Astrocyte of the spinal cord (primary cell): ENCODE measurements around the gene PAK1.

ENCODE experiments used
- DNase-seq: peaks from one replicate; pipeline ENCODE4 v3.0.0; 2011; ENCODE audit warnings: low read depth, low spot score
- H3K4me3 ChIP-seq: 2 replicates; pipeline ENCODE4 v1.5.1; 2011; ENCODE audit warnings: low read depth, mild to moderate bottlenecking, low read length, moderate library complexity
- in situ Hi-C: cut with HindIII; loops from 2 replicates; pipeline ENCODE4 v1.10.0; 2017; ENCODE audit warnings: low sequenced_read_pairs
- TF ChIP-seq, protein P1 (sequence below): IDR thresholded peaks from 2 replicates; pipeline ENCODE4 v1.5.1; 2012; ENCODE audit warnings: low read depth, mild to moderate bottlenecking, low read length, inconsistent platforms

Gene PAK1

GRCh38 chr11:77473801-77474683 is at the start of gene PAK1:
PAK1 (minus strand) TSS chr11:77474094; CDS start chr11:77392520, 81,574 bp downstream.
- in situ Hi-C loops: no loop called here
- TF ChIP-seq, protein P1, sequence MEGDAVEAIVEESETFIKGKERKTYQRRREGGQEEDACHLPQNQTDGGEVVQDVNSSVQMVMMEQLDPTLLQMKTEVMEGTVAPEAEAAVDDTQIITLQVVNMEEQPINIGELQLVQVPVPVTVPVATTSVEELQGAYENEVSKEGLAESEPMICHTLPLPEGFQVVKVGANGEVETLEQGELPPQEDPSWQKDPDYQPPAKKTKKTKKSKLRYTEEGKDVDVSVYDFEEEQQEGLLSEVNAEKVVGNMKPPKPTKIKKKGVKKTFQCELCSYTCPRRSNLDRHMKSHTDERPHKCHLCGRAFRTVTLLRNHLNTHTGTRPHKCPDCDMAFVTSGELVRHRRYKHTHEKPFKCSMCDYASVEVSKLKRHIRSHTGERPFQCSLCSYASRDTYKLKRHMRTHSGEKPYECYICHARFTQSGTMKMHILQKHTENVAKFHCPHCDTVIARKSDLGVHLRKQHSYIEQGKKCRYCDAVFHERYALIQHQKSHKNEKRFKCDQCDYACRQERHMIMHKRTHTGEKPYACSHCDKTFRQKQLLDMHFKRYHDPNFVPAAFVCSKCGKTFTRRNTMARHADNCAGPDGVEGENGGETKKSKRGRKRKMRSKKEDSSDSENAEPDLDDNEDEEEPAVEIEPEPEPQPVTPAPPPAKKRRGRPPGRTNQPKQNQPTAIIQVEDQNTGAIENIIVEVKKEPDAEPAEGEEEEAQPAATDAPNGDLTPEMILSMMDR: no peak
- peak; percentile 76 for DNase-seq
- peak within 1 kb of the TSS; percentile 56 for H3K4me3 ChIP-seq

- DNase-seq: peak; percentile 70
- TF ChIP-seq, protein P1: no peak
- in situ Hi-C loops: no loop called here
- no peak overlapping the region for H3K4me3 ChIP-seq
These were observed 48.3 kb upstream of the PAK1 start for GRCh38 chr11:77522215-77522614.

- TF ChIP-seq, protein P1: no peak
- no peak for DNase-seq
- no peak overlapping the region for H3K4me3 ChIP-seq
- in situ Hi-C loops: no loop called here
These were observed 46.0 kb upstream of the PAK1 start for GRCh38 chr11:77519847-77520246.

DNA sequence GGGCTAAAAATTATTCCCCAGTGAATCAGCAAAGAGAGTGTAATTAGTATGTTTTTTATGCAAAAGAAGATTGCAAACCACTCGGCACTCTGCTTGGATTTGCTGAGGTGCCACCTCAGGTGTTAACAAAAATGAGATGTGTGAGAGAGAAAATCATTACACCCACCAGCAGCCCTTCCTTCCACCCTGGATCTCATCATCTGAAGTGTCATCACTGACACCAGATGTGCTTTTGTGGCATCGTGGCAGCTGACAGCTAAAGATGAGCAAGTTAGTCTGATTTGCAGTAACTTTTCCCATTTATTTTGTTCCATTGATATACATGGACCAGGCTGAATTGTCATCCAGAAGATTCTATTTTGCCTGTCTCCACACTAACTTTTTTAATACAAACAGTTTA is 44.6 kb upstream of the PAK1 start:
- in situ Hi-C loops: no loop called here
- H3K4me3 ChIP-seq: no peak overlapping the region
- TF ChIP-seq, protein P1: no peak
- no peak for DNase-seq

- in situ Hi-C loops: no loop called here
These were observed 43.9 kb upstream of the PAK1 start for GRCh38 chr11:77517753-77518152.

DNA sequence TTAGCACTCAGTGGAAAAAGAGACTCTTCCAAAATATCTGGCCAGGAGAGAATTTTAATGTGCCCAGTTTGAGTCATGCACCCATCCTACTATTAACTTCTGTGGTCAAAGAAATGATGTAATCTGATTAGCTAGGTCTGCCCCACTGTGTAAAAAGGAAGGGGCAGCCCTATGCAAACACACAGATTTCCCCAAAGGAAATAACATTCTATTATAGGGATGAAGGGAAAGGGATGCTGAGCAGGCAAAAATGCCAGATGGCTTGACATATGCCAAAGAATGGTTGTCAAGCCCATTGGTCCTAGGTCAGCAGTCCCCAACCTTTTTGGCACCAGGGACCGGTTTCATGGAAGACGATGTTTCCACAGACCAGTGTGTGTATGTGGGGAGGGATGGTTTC is 43.3 kb upstream of the PAK1 start:
- H3K4me3 ChIP-seq: no peak overlapping the region
- in situ Hi-C loops: no loop called here
- DNase-seq: peak; percentile 20
- TF ChIP-seq, protein P1: no peak

More at GRCh38 chr11:77517753-77518152, 43.9 kb upstream of the PAK1 start:
- TF ChIP-seq, protein P1: no peak
- no peak overlapping the region for H3K4me3 ChIP-seq
- no peak for DNase-seq
